Fibroblast of lung (primary cell): ENCODE results near the gene CCND2. TPM values are rescaled to one million over a fixed set of nuclear protein-coding genes. Genes with fewer than 3 reads are reported as not detected.

Experiments
- DNase-seq, 2 donors: peaks; one replicate each; pipeline versions ENCODE4 v3.0.0 to v3.0.0-alpha.2; 2010; ENCODE audit warnings: low read depth in 2 of 2
- H2AFZ ChIP-seq: 2 replicates; pipeline ENCODE4 v1.5.1; 2012; ENCODE audit warnings: low read length, control low read depth, inconsistent platforms
- H3K27ac ChIP-seq: 2 replicates; pipeline ENCODE4 v1.5.1; 2011; ENCODE audit warnings: low read length, control low read depth; ENCODE audit not compliant: insufficient read depth
- H3K27me3 ChIP-seq: 2 replicates; pipeline ENCODE4 v1.5.1; 2011; ENCODE audit warnings: mild to moderate bottlenecking, low read length; ENCODE audit not compliant: control insufficient read depth, insufficient read depth
- H3K36me3 ChIP-seq: 2 replicates; pipeline ENCODE4 v1.5.1; 2011; ENCODE audit warnings: low read length; ENCODE audit not compliant: control insufficient read depth, insufficient read depth
- H3K4me1 ChIP-seq: 2 replicates; pipeline ENCODE4 v1.5.1; 2011; ENCODE audit warnings: low read length; ENCODE audit not compliant: control insufficient read depth, insufficient read depth; ENCODE audit errors: extremely low read depth
- H3K4me2 ChIP-seq: 2 replicates; pipeline ENCODE4 v1.5.1; 2011; ENCODE audit warnings: low read length, control low read depth; ENCODE audit not compliant: insufficient read depth; ENCODE audit errors: extremely low read depth
- H3K4me3 ChIP-seq, 4 experiments: fragments of 200-600 bp in 1 of 4; sonication (generic) in 1 of 4; replicated peaks in 1 of 4; 2 replicates each; pipeline ENCODE4 v1.5.1; 2011 to 2016; ENCODE audit warnings: low read length in 4 of 4, low read depth in 3 of 4, mild to moderate bottlenecking in 3 of 4, control low read depth in 2 of 4, inconsistent platforms in 1 of 4, mixed read lengths in 1 of 4; ENCODE audit not compliant: insufficient read depth in 1 of 4; ENCODE audit errors: control extremely low read depth in 1 of 4
- H3K79me2 ChIP-seq: 2 replicates; pipeline ENCODE4 v1.5.1; 2012; ENCODE audit warnings: mild to moderate bottlenecking, low read length, inconsistent platforms; ENCODE audit not compliant: control insufficient read depth, insufficient read depth
- H3K9ac ChIP-seq: 2 replicates; pipeline ENCODE4 v1.5.1; 2011; ENCODE audit warnings: mild to moderate bottlenecking, low read length, control low read depth; ENCODE audit not compliant: insufficient read depth
- H3K9me3 ChIP-seq: 2 replicates; pipeline ENCODE4 v1.5.1; 2012; ENCODE audit warnings: low read depth, low read length; ENCODE audit not compliant: control insufficient read depth, insufficient read depth
- H4K20me1 ChIP-seq: 2 replicates; pipeline ENCODE4 v1.5.1; 2011; ENCODE audit warnings: low read length; ENCODE audit not compliant: control insufficient read depth, insufficient read depth; ENCODE audit errors: extremely low read depth
- CTCF ChIP-seq, 2 donors: IDR thresholded peaks in 1 of 2; conservative IDR thresholded peaks in 1 of 2; 1 replicate in 1 of 2; 2 replicates in 1 of 2; pipeline ENCODE4 v1.5.1; 2011 to 2012; ENCODE audit warnings: low read length in 2 of 2, control low read depth in 1 of 2, inconsistent platforms in 1 of 2, low read depth in 1 of 2, mild to moderate bottlenecking in 1 of 2
- EZH2 ChIP-seq: IDR thresholded peaks from 2 replicates; pipeline ENCODE4 v1.5.1; 2012; ENCODE audit warnings: low read length, control low read depth, mild to moderate bottlenecking; ENCODE audit errors: missing control alignments
- polyA plus RNA-seq, 2 donors: library from polyadenylated mRNA; depleted of rRNA in 1 of 2; stranded (reverse) in 1 of 2; unstranded in 1 of 2; fragments of >200 nt; gene quantifications; 2 replicates each; pipeline ENCODE4 v1.2.1, GENCODE V29; 2011 to 2012; ENCODE audit warnings: missing spikeins in 1 of 2
- total RNA-seq: library from RNA; depleted of rRNA; stranded (reverse); fragments of >200 nt; gene quantifications from 2 replicates; pipeline ENCODE4 v1.2.1, GENCODE V29; 2014

CCND2 gene
- total and polyA plus RNA-seq, 2 donors (not counting 1 experiment from before 2014, with no cell fraction given): 7.0 to 37.3 TPM

GRCh38 chr12:4274396-4275015, 944 bp downstream of the CCND2 start:
- Histone ChIP-seq H3K4me3 (peak overlapping the region; percentile 7 to 91 (median 44)), H2AFZ (no peak overlapping the region), H3K4me1 (peaks cover 2% of the 10 kb centered on the region), H3K79me2 (no peaks in the 10 kb centered on the region), H3K4me2 (peak overlapping the region; percentile 54), H3K9ac (peak overlapping the region; percentile 21), H3K36me3 (no peaks in the 10 kb centered on the region), H3K27ac (no peak overlapping the region), H3K27me3 (peaks cover 61% of the 10 kb centered on the region), H4K20me1 (no peaks in the 10 kb centered on the region), H3K9me3 (no peaks in the 10 kb centered on the region)
- DNase-seq: peak in 1 of 2 donors; percentile 30
- TF ChIP-seq EZH2: peak; percentile 98
- no peak for TF ChIP-seq CTCF (conservative IDR thresholded peaks at IDR 0.05 in 1 of 2, IDR thresholded peaks at IDR 0.05 in 1 of 2; ENCODE audit: low read depth in 1 of 2, low read length in 2 of 2)

- TF ChIP-seq EZH2: peak; percentile 90
- TF ChIP-seq CTCF (conservative IDR thresholded peaks at IDR 0.05 in 1 of 2, IDR thresholded peaks at IDR 0.05 in 1 of 2; ENCODE audit: low read depth in 1 of 2, low read length in 2 of 2): no peak
- no peaks in the 10 kb centered on the region for H3K9me3 ChIP-seq
- H3K9ac ChIP-seq: no peak overlapping the region
- no peaks in the 10 kb centered on the region for H4K20me1 ChIP-seq
- no peaks in the 10 kb centered on the region for H3K79me2 ChIP-seq
- H3K27ac ChIP-seq: no peak overlapping the region
- H3K27me3 ChIP-seq: peaks cover 53% of the 10 kb centered on the region
- peak in 1 of 2 donors; percentile 50 for DNase-seq
- H3K4me3 ChIP-seq: peak overlapping the region in 3 of 4 experiments; percentile 23 to 91 (median 69)
- no peak overlapping the region for H2AFZ ChIP-seq
- H3K36me3 ChIP-seq: no peaks in the 10 kb centered on the region
- peak overlapping the region; percentile 58 for H3K4me2 ChIP-seq
- peaks cover 2% of the 10 kb centered on the region for H3K4me1 ChIP-seq
These were observed 1.7 kb downstream of the CCND2 start for GRCh38 chr12:4275016-4275869.

- Histone ChIP-seq H3K79me2 (no peaks in the 10 kb centered on the region), H3K27me3 (peaks cover 48% of the 10 kb centered on the region), H3K4me3 (peak overlapping the region in 2 of 4 experiments; percentile 69 to 91), H3K36me3 (no peaks in the 10 kb centered on the region), H2AFZ (no peak overlapping the region), H3K9ac (no peak overlapping the region), H3K4me2 (no peak overlapping the region), H4K20me1 (no peaks in the 10 kb centered on the region), H3K9me3 (no peaks in the 10 kb centered on the region), H3K4me1 (peaks cover 2% of the 10 kb centered on the region), H3K27ac (no peak overlapping the region)
- peak; percentile 82 for TF ChIP-seq EZH2
- no peak for TF ChIP-seq CTCF (conservative IDR thresholded peaks at IDR 0.05 in 1 of 2, IDR thresholded peaks at IDR 0.05 in 1 of 2; ENCODE audit: low read depth in 1 of 2, low read length in 2 of 2)
- no peak for DNase-seq
These were observed 2.3 kb downstream of the CCND2 start for GRCh38 chr12:4275870-4276301.
